NCI-H1048 (cell line): ENCODE measurements around the gene IGFBPL1.
A peak's percentile ranks its signal among the peaks of the same experiment; 100 is the strongest.
"Not testable (repeated sequence)": the region's sequence is repeated elsewhere in the genome, so short reads cannot be mapped to it uniquely, and the experiment has no call there.

ENCODE experiments used
- DNase-seq: peaks from one replicate; lab custom pipeline; 2025; lab: John Stamatoyannopoulos, UW

The IGFBPL1 gene

GRCh38 chr9:38377336-38378083 lies 46.7 kb downstream of the IGFBPL1 start:
- not testable (repeated sequence) for DNase-seq

GRCh38 chr9:38376021-38376670 lies 48.1 kb downstream of the IGFBPL1 start:
- no peak for DNase-seq

- DNase-seq, result no peak
These were observed 48.7 kb downstream of the IGFBPL1 start for GRCh38 chr9:38375572-38375963.

- DNase-seq, result no peak
These were observed 49.2 kb downstream of the IGFBPL1 start for GRCh38 chr9:38374847-38375571.

GRCh38 chr9:38373679-38374078 lies 50.6 kb downstream of the IGFBPL1 start:
- no peak for DNase-seq

GRCh38 chr9:38372762-38373619 lies 51.3 kb downstream of the IGFBPL1 start:
- DNase-seq, result no peak

- DNase-seq, result no peak
These were observed 52.8 kb downstream of the IGFBPL1 start for GRCh38 chr9:38371495-38371894.

- DNase-seq, result no peak
These were observed 54.1 kb downstream of the IGFBPL1 start for GRCh38 chr9:38370176-38370575.

GRCh38 chr9:38368731-38369130 lies 55.5 kb downstream of the IGFBPL1 start:
- no peak for DNase-seq

GRCh38 chr9:38367898-38368297 lies 56.4 kb downstream of the IGFBPL1 start:
- DNase-seq, result no peak

GRCh38 chr9:38363589-38363925 lies 60.7 kb downstream of the IGFBPL1 start:
- no peak for DNase-seq

GRCh38 chr9:38362852-38363588 lies 61.2 kb downstream of the IGFBPL1 start:
- DNase-seq, result peak; percentile 55

GRCh38 chr9:38361473-38361850 lies 62.8 kb downstream of the IGFBPL1 start:
- no peak for DNase-seq

GRCh38 chr9:38360839-38361472 lies 63.3 kb downstream of the IGFBPL1 start:
- DNase-seq, result no peak

- no peak for DNase-seq
These were observed 64.4 kb downstream of the IGFBPL1 start for GRCh38 chr9:38359689-38360385.

- no peak for DNase-seq
These were observed 65.0 kb downstream of the IGFBPL1 start for GRCh38 chr9:38359297-38359653.

GRCh38 chr9:38358390-38359296 lies 65.6 kb downstream of the IGFBPL1 start:
- DNase-seq, result no peak

GRCh38 chr9:38357350-38358114 lies 66.7 kb downstream of the IGFBPL1 start:
- DNase-seq, result no peak

- no peak for DNase-seq
These were observed 67.4 kb downstream of the IGFBPL1 start for GRCh38 chr9:38356851-38357250.
